Measurements from ENCODE around the gene PP2D1.
A peak's percentile ranks its signal among the peaks of the same experiment; 100 is the strongest.
"Not testable (repeated sequence)": the region's sequence is repeated elsewhere in the genome, so short reads cannot be mapped to it uniquely, and the experiment has no call there.

The PP2D1 gene

GRCh38 chr3:20012164-20012563, at the start of gene PP2D1:
TSS of gene PP2D1 (minus strand) at chr3:20012264. CDS start at chr3:20012072, 192 bp downstream.
- DNase-seq: no peak

DNA sequence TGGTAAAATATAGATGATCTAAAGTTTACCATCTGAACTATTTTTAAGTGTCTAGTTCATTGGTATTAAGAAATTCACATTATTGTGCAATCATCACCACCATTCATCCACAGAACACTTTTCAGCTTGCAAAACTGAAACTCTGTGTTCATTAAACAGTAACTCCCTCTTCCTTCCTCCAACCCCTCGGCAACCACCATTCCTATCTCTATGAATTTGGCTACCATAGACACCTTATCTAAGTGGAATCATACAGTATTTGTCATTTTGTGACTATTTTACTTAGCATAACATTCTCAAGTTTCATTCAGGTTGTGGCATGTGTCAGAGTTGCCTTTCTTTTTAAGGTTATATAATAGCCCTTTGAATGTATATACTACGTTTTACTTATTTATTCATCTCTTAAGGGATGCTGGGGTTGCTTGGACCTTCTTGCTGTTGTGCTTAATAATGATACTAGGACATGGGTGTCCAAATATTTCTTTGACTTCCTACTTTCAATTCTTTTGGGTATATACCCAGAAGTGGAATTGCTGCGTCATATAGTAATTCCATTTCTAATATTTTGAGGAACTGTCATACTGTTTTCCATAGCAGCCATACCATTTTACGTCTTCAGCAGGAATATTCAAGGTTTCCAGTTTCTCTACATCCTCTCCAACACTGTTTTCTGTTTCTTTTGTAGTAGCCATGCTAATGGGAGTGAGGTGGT, 49.1 kb upstream of the PP2D1 start:
- DNase-seq: peak; percentile 84 to 89

DNA sequence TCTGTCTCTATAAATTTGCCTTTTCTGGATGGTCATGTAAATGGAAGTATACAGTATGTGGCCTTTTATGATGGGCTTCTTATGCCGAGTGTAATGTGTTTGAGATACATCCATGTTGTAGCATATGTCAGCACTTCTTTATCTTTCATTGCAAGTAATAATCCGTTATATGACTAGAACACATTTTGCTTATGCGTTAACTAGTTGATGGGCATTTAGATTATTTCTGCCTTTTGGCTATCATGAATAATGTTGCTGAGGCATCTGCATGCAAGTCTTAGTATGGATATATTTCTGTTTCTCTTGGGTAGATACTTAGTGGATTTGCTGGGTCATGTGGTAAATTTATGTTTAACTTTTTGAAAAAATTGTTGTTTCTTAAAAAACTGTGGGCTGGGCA, 47.9 kb upstream of the PP2D1 start:
- DNase-seq: no peak

GRCh38 chr3:20057612-20058180, 45.6 kb upstream of the PP2D1 start:
- DNase-seq: no peak

- DNase-seq: no peak
Observed at GRCh38 chr3:20056725-20057611, 44.9 kb upstream of the PP2D1 start.

- DNase-seq: no peak
Observed at GRCh38 chr3:20055842-20056241, 43.8 kb upstream of the PP2D1 start.

- DNase-seq: no peak
Observed at GRCh38 chr3:20055020-20055775, 43.1 kb upstream of the PP2D1 start.

- DNase-seq: peak; percentile 63 to 68
Observed at GRCh38 chr3:20054549-20054987, 42.5 kb upstream of the PP2D1 start.

DNA sequence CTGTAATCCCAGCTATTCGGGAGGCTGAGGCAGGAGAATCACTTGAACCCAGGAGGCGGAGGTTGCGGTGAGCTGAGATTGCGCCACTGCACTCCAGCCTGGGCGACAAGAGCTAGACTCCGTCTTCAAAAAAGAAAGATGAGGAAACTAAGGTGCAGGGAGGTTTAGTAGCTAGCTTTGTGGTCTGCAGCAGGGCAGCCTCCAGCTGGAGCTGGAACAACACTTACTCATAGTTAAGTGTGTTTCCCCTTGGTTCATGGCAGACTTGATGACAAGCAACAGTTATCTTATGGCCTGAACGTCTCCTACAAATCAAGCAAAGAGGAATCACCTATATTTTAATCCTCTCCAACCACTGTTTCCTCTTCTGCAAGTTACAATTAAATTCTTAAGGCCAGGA, 40.8 kb upstream of the PP2D1 start:
- DNase-seq: no peak

DNA sequence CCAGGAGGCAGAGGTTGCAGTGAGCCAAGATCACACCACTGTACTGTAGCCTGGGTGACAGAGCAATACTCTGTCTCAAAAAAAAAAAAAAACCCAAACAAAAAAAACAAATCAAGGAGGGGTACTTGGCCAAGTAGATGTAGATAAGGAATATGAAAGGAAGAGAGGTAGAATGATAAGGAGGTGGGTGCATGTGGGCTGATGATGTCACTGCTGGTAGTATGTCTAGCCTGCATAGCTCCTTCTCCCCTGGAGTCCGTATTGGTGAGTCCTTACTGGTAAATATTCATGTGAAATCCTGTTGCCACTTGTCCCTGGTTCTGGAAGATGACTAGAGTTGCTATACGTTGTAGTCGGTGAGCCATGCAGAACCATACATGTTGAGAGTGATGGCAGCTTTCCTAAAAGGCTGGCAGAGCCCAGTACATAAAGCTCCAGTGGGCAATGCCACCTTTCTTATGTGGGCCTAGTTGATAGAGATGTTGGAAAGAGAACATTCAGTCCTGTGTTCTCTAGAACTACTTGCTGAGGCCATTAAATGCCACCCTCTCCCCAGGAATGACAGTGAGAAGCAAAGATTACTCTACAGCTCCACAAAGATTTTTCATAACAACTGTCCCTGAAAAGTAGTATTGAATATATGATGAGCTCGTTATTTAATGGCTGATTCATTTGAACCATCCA, 39.2 kb upstream of the PP2D1 start:
- DNase-seq: no peak

GRCh38 chr3:20047976-20048883, 36.2 kb upstream of the PP2D1 start:
- no peak for DNase-seq

- no peak for DNase-seq
Observed at GRCh38 chr3:20047341-20047779, 35.3 kb upstream of the PP2D1 start.

- DNase-seq: no peak
Observed at GRCh38 chr3:20046556-20046955, 34.5 kb upstream of the PP2D1 start.

GRCh38 chr3:20045141-20045540, 33.1 kb upstream of the PP2D1 start:
- not testable (repeated sequence) for DNase-seq

DNA sequence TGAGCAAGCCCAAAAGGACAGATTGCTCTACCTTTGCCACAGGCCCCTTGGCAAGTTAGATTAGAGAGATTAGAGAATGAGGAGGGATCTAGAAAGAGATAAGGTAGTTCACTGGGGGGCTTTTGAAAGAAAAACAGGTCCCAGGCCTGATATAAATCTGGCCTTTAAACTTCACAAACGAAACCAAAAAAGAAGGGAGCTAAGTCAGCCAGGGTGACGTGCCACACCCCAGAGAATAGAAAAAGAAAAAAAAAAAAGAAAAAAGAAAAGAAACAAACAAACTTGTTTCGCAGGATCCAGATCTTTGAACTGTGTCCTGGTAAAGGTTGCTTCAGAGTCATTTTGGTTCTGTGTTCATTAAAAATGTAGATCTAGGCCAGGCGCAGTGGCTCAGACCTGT, 31.8 kb upstream of the PP2D1 start:
- no peak for DNase-seq

GRCh38 chr3:20043396-20043795, 31.3 kb upstream of the PP2D1 start:
- DNase-seq: peak; percentile 52 to 66

DNA sequence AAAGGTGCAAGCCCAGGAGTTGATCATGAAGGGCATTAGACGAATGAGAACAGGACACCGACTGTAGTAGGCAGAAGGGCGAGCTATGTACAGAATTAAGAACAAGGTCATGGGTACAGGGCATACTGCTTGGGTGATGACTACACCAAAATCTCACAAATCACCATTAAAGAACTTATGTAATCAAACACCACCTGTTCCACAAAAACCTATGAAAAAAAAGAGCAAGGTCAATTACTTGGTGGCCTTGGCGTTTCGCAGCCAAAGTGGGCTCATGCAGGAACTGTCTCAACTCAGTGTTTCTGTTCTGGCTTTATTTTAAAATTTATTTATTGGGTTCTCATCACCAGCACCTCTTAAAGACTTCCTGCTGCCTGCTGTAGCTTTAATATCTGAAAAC, 30.3 kb upstream of the PP2D1 start:
- DNase-seq: no peak

GRCh38 chr3:20041197-20041780, 29.2 kb upstream of the PP2D1 start:
- peak; percentile 70 to 71 for DNase-seq

DNA sequence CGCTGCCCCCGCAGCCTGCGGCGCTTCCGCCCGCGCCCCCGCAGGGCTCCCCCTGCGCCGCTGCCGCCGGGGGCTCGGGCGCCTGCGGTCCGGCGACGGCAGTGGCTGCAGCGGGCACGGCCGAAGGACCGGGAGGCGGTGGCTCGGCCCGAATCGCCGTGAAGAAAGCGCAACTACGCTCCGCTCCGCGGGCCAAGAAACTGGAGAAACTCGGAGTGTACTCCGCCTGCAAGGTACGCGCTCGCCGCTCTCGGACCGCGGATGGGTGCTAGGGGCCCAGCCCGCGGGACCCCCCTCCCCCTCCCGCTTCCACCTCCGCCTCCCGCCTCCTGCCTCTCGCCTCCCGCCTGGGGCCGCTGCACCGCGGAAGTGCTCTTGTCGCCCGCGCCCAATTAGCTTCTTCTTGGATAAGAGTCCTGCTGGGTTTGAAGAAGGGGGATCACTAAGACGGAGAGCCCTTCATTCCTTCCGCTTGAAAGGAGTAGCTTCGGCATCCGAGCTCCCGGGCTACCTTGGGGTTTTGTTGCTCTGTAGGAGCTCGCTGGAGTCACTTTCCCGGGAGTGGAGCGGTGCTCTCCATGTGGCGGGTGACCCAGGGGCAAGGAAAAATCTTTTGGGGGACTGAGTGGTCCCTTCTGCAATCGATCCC, 28.6 kb upstream of the PP2D1 start:
- peak; percentile 49 to 59 for DNase-seq

Data from inflammatory macrophage treated with lipopolysaccharide for 1 hour (primary cell).